HepG2 (cell line): ENCODE results near the gene CCL16. TPM values are rescaled to one million over a fixed set of nuclear protein-coding genes. Genes with fewer than 3 reads are reported as not detected.

ENCODE experiments used
- ARNTL ChIP-seq: sonication (generic); formaldehyde crosslinking; IDR thresholded peaks from 2 replicates; pipeline ENCODE4 v1.4.0; 2020; ENCODE audit warnings: mild to moderate bottlenecking, missing genetic modification reagents
- DNMT1 ChIP-seq: sonication (generic); formaldehyde crosslinking; IDR thresholded peaks from 2 replicates; pipeline ENCODE4 v1.5.1; 2020; ENCODE audit warnings: mild to moderate bottlenecking, missing genetic modification reagents
- FOSL2 ChIP-seq: sonication (generic); formaldehyde crosslinking; IDR thresholded peaks from 2 replicates; pipeline ENCODE4 v1.4.0; 2020; ENCODE audit warnings: missing genetic modification reagents
- HNRNPH1 ChIP-seq: fragments of 200-400 bp; formaldehyde crosslinking; optimal IDR thresholded peaks from 2 replicates; pipeline ENCODE3; 2017; ENCODE audit warnings: mild to moderate bottlenecking, low read depth, low read length
- HOXA3 ChIP-seq: sonication (generic); formaldehyde crosslinking; IDR thresholded peaks from 2 replicates; pipeline ENCODE4 v1.5.0; 2020; ENCODE audit warnings: missing genetic modification reagents
- KMT2A ChIP-seq: sonication (generic); formaldehyde crosslinking; IDR thresholded peaks from 2 replicates; pipeline ENCODE4 v1.4.0; 2020; ENCODE audit warnings: missing genetic modification reagents
- MBNL3 ChIP-seq: fragments of 250-450 bp; sonication (Bioruptor Pico); conservative IDR thresholded peaks from 2 replicates; pipeline ENCODE4 v1.8.0; 2022; ENCODE audit warnings: mild to moderate bottlenecking, inconsistent platforms
- MNT ChIP-seq: fragments of 450-650 bp; IDR thresholded peaks from 2 replicates; pipeline ENCODE4 v1.6.1; 2016
- NKX3-1 ChIP-seq: sonication (generic); formaldehyde crosslinking; IDR thresholded peaks from 2 replicates; pipeline ENCODE4 v1.5.0; 2020; ENCODE audit warnings: missing genetic modification reagents
- PATZ1 ChIP-seq: sonication (generic); formaldehyde crosslinking; IDR thresholded peaks from 2 replicates; pipeline ENCODE4 v1.4.0; 2020; ENCODE audit warnings: missing genetic modification reagents
- PHF21A ChIP-seq: sonication (generic); formaldehyde crosslinking; IDR thresholded peaks from 2 replicates; pipeline ENCODE4 v1.5.0; 2020; ENCODE audit warnings: mild to moderate bottlenecking, missing genetic modification reagents
- SAP130 ChIP-seq: IDR thresholded peaks from 2 replicates; pipeline ENCODE4 v1.6.1; 2016; ENCODE audit warnings: low read depth
- TBX2 ChIP-seq: sonication (generic); formaldehyde crosslinking; IDR thresholded peaks from 2 replicates; pipeline ENCODE4 v1.5.0; 2020; ENCODE audit warnings: missing genetic modification reagents, mild to moderate bottlenecking, borderline replicate concordance
- ZFP36L1 ChIP-seq: sonication (generic); formaldehyde crosslinking; IDR thresholded peaks from 2 replicates; pipeline ENCODE4 v1.8.0; 2022; ENCODE audit warnings: mild to moderate bottlenecking, missing genetic modification reagents, moderate library complexity
- ZNF292 ChIP-seq: sonication (generic); formaldehyde crosslinking; IDR thresholded peaks from 2 replicates; pipeline ENCODE4 v1.8.1; 2022; ENCODE audit warnings: mild to moderate bottlenecking, low read depth, missing genetic modification reagents, borderline replicate concordance
- ZNF296 ChIP-seq: sonication (generic); formaldehyde crosslinking; conservative IDR thresholded peaks from 2 replicates; pipeline ENCODE4 v1.5.0; 2020; ENCODE audit warnings: mild to moderate bottlenecking, missing genetic modification reagents
- ZNF350 ChIP-seq: sonication (generic); formaldehyde crosslinking; IDR thresholded peaks from 2 replicates; pipeline ENCODE4 v1.4.0; 2020; ENCODE audit warnings: mild to moderate bottlenecking, low read depth, missing genetic modification reagents, borderline replicate concordance
- ZNF703 ChIP-seq: sonication (generic); formaldehyde crosslinking; IDR thresholded peaks from 2 replicates; pipeline ENCODE4 v1.5.1; 2020; ENCODE audit warnings: missing genetic modification reagents, mild to moderate bottlenecking, moderate library complexity, borderline replicate concordance
- ZNF724P ChIP-seq: sonication (generic); formaldehyde crosslinking; IDR thresholded peaks from 2 replicates; pipeline ENCODE4 v1.8.0; 2022; ENCODE audit warnings: missing genetic modification reagents, borderline replicate concordance
- polyA plus RNA-seq, 8 experiments: library from polyadenylated mRNA; depleted of rRNA in 3 of 8; stranded (reverse) in 7 of 8; unstranded in 1 of 8; fragments of >200 nt; fragmentation: Illumina TruSeq in 4 of 8; extraction: Trizol in 4 of 8; gene quantifications; 2 replicates each; pipeline versions ENCODE4 v1.2.1 to v1.2.3, GENCODE V29; 2011 to 2016; ENCODE audit warnings: low read depth in 4 of 8, missing spikeins in 1 of 8, mixed read lengths in 1 of 8; ENCODE audit not compliant: insufficient read depth in 1 of 8
- total RNA-seq, 5 experiments: library from RNA; depleted of rRNA; stranded (reverse); fragments of >200 nt; fragmentation: Illumina TruSeq; extraction: Trizol; gene quantifications; 2 replicates each; pipeline ENCODE4 v1.2.3, GENCODE V29; 2016; ENCODE audit warnings: low read depth in 1 of 5
- TF ChIP-seq, protein P1 (sequence below), 2 experiments: sonication (generic) in 1 of 2; formaldehyde crosslinking in 1 of 2; IDR thresholded peaks; 2 replicates each; pipeline versions ENCODE4 v1.4.0 to v1.6.1; 2018 to 2020; ENCODE audit warnings: missing genetic modification reagents in 2 of 2, borderline replicate concordance in 1 of 2, low read depth in 1 of 2, mild to moderate bottlenecking in 1 of 2, missing biosample characterization in 1 of 2
- TF ChIP-seq, protein P2 (sequence below): IDR thresholded peaks from 2 replicates; pipeline ENCODE4 v1.6.1; 2016; ENCODE audit warnings: mild to moderate bottlenecking, missing biosample characterization, missing genetic modification reagents
- TF ChIP-seq, protein P3 (sequence below): sonication (generic); formaldehyde crosslinking; IDR thresholded peaks from 2 replicates; pipeline ENCODE4 v1.5.1; 2020; ENCODE audit warnings: mild to moderate bottlenecking, missing genetic modification reagents, moderate library complexity
- TF ChIP-seq, protein P4 (sequence below): sonication (generic); formaldehyde crosslinking; IDR thresholded peaks from 2 replicates; pipeline ENCODE4 v1.5.0; 2020; ENCODE audit warnings: missing genetic modification reagents

Gene CCL16
- total and polyA plus RNA-seq, 2 of the 13 experiments (the other 11 are each of a cell fraction or from before 2014, with no cell fraction given), result 2.0 to 14.7 TPM

- TF ChIP-seq FOSL2 (CRISPR knock-in tag), result peak; percentile 23
- peak; percentile 37; the same call in 1 of the 2 replicates for TF ChIP-seq TBX2 (CRISPR knock-in tag)
- no peak for TF ChIP-seq DNMT1 (CRISPR knock-in tag)
- no peak for TF ChIP-seq ZNF296
- no peak for TF ChIP-seq ZFP36L1 (CRISPR knock-in tag)
- TF ChIP-seq HOXA3 (CRISPR knock-in tag), result no peak; the same call in 1 of the 2 replicates
- TF ChIP-seq ZNF292 (CRISPR knock-in tag), result no peak
- TF ChIP-seq ARNTL (CRISPR knock-in tag), result no peak
- TF ChIP-seq ZNF703 (CRISPR knock-in tag), result no peak
- TF ChIP-seq, protein P1, sequence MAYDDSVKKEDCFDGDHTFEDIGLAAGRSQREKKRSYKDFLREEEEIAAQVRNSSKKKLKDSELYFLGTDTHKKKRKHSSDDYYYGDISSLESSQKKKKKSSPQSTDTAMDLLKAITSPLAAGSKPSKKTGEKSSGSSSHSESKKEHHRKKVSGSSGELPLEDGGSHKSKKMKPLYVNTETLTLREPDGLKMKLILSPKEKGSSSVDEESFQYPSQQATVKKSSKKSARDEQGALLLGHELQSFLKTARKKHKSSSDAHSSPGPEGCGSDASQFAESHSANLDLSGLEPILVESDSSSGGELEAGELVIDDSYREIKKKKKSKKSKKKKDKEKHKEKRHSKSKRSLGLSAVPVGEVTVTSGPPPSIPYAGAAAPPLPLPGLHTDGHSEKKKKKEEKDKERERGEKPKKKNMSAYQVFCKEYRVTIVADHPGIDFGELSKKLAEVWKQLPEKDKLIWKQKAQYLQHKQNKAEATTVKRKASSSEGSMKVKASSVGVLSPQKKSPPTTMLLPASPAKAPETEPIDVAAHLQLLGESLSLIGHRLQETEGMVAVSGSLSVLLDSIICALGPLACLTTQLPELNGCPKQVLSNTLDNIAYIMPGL (CRISPR knock-in tag; IDR thresholded peaks at IDR 0.05; ENCODE audit: borderline replicate concordance in 1 of 2, low read depth in 1 of 2), result peak in 1 of 2 experiments; percentile 71; a peak in 2 of 4 replicates
- TF ChIP-seq SAP130 (CRISPR knock-in tag), result peak; percentile 36
- TF ChIP-seq KMT2A, result no peak
- TF ChIP-seq, protein P2, sequence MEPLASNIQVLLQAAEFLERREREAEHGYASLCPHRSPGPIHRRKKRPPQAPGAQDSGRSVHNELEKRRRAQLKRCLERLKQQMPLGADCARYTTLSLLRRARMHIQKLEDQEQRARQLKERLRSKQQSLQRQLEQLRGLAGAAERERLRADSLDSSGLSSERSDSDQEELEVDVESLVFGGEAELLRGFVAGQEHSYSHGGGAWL (CRISPR knock-in tag), result 0 out of 2 replicates have a peak, but pooled peaks have one; percentile 35
- no peak for TF ChIP-seq NKX3-1 (CRISPR knock-in tag)
- TF ChIP-seq, protein P3, sequence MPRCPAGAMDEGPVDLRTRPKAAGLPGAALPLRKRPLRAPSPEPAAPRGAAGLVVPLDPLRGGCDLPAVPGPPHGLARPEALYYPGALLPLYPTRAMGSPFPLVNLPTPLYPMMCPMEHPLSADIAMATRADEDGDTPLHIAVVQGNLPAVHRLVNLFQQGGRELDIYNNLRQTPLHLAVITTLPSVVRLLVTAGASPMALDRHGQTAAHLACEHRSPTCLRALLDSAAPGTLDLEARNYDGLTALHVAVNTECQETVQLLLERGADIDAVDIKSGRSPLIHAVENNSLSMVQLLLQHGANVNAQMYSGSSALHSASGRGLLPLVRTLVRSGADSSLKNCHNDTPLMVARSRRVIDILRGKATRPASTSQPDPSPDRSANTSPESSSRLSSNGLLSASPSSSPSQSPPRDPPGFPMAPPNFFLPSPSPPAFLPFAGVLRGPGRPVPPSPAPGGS (CRISPR knock-in tag), result no peak
- TF ChIP-seq PATZ1 (CRISPR knock-in tag), result peak; percentile 41; the same call in 1 of the 2 replicates
- peak; percentile 58; the same call in 1 of the 2 replicates for TF ChIP-seq PHF21A (CRISPR knock-in tag)
- TF ChIP-seq MNT, result no peak
- TF ChIP-seq, protein P4, sequence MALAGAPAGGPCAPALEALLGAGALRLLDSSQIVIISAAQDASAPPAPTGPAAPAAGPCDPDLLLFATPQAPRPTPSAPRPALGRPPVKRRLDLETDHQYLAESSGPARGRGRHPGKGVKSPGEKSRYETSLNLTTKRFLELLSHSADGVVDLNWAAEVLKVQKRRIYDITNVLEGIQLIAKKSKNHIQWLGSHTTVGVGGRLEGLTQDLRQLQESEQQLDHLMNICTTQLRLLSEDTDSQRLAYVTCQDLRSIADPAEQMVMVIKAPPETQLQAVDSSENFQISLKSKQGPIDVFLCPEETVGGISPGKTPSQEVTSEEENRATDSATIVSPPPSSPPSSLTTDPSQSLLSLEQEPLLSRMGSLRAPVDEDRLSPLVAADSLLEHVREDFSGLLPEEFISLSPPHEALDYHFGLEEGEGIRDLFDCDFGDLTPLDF, result no peak; the same call in 1 of the 2 replicates
- TF ChIP-seq MBNL3 (CRISPR knock-in tag), result no peak
- no peak for TF ChIP-seq ZNF724P (CRISPR knock-in tag)
- no peak for TF ChIP-seq HNRNPH1
- no peak for TF ChIP-seq ZNF350
Observed at GRCh38 chr17:35981908-35982330, 622 bp upstream of the CCL16 start (continued).
